H9 (cell line): ENCODE measurements around the gene GLB1L2. TPM values are rescaled to one million over a fixed set of nuclear protein-coding genes. Genes with fewer than 3 reads are reported as not detected.

ENCODE experiments used
- DNase-seq: peaks from one replicate; pipeline ENCODE4 v3.0.0-alpha.2; 2017
- H2AFZ ChIP-seq: one replicate; pipeline ENCODE4 v1.6.1; 2013; ENCODE audit warnings: mild to moderate bottlenecking, low read length, control low read depth, moderate library complexity
- H2AK5ac ChIP-seq: 2 replicates; pipeline ENCODE4 v1.6.1; 2013; ENCODE audit warnings: low read length, control low read depth, mixed read lengths; ENCODE audit not compliant: insufficient read length
- H2BK120ac ChIP-seq: one replicate; pipeline ENCODE4 v1.6.1; 2013; ENCODE audit warnings: low read depth, mild to moderate bottlenecking, low read length, control low read depth, inconsistent platforms; ENCODE audit not compliant: poor library complexity, severe bottlenecking
- H2BK12ac ChIP-seq: 2 replicates; pipeline ENCODE4 v1.6.1; 2013; ENCODE audit warnings: low read length, control low read depth, mixed read lengths, low read depth; ENCODE audit not compliant: insufficient read length
- H2BK15ac ChIP-seq: 2 replicates; pipeline ENCODE4 v1.6.1; 2013; ENCODE audit warnings: low read depth, low read length, control low read depth
- H2BK20ac ChIP-seq: one replicate; pipeline ENCODE4 v1.6.1; 2013; ENCODE audit warnings: low read depth, mild to moderate bottlenecking, low read length, control low read depth, inconsistent platforms; ENCODE audit not compliant: poor library complexity, severe bottlenecking
- H2BK5ac ChIP-seq: 2 replicates; pipeline ENCODE4 v1.6.1; 2013; ENCODE audit warnings: low read length, control low read depth, mixed read lengths; ENCODE audit not compliant: insufficient read length
- H3K14ac ChIP-seq: 2 replicates; pipeline ENCODE4 v1.6.1; 2013; ENCODE audit warnings: low read length, control low read depth; ENCODE audit not compliant: insufficient read depth
- H3K18ac ChIP-seq: 2 replicates; pipeline ENCODE4 v1.6.1; 2013; ENCODE audit warnings: low read depth, mild to moderate bottlenecking, mixed read lengths, low read length, control low read depth; ENCODE audit not compliant: insufficient read length
- H3K23ac ChIP-seq: 2 replicates; pipeline ENCODE4 v1.6.1; 2013; ENCODE audit warnings: low read length, control low read depth, mixed read lengths, low read depth; ENCODE audit not compliant: insufficient read length
- H3K23me2 ChIP-seq: 2 replicates; pipeline ENCODE4 v1.6.1; 2013; ENCODE audit warnings: low read depth, mild to moderate bottlenecking, mixed read lengths, low read length, control low read depth; ENCODE audit not compliant: insufficient read length, poor library complexity, severe bottlenecking
- H3K27ac ChIP-seq: 2 replicates; pipeline ENCODE4 v1.5.1; 2013; ENCODE audit warnings: low read length, control low read depth, mixed read lengths, low read depth; ENCODE audit not compliant: insufficient read length
- H3K27me3 ChIP-seq: 2 replicates; pipeline ENCODE4 v1.6.1; 2013; ENCODE audit warnings: low read length, control low read depth, inconsistent platforms; ENCODE audit not compliant: insufficient read depth
- H3K4ac ChIP-seq: 2 replicates; pipeline ENCODE4 v1.6.1; 2013; ENCODE audit warnings: low read depth, mild to moderate bottlenecking, control low read depth, inconsistent platforms, low read length, moderate library complexity
- H3K4me1 ChIP-seq: 2 replicates; pipeline ENCODE4 v1.6.1; 2013; ENCODE audit warnings: low read length, control low read depth, inconsistent platforms; ENCODE audit not compliant: insufficient read depth
- H3K4me2 ChIP-seq: 2 replicates; pipeline ENCODE4 v1.6.1; 2013; ENCODE audit warnings: low read length, control low read depth, mixed read lengths; ENCODE audit not compliant: insufficient read length, insufficient read depth
- H3K56ac ChIP-seq: 2 replicates; pipeline ENCODE4 v1.6.1; 2013; ENCODE audit warnings: low read depth, mild to moderate bottlenecking, mixed read lengths, low read length, control low read depth; ENCODE audit not compliant: insufficient read length
- H3K79me1 ChIP-seq: 2 replicates; pipeline ENCODE4 v1.6.1; 2013; ENCODE audit warnings: low read depth, mild to moderate bottlenecking, moderate library complexity, low read length, control low read depth, inconsistent platforms; ENCODE audit not compliant: insufficient read depth, poor library complexity, severe bottlenecking
- H3K79me2 ChIP-seq: 2 replicates; pipeline ENCODE4 v1.6.1; 2013; ENCODE audit warnings: low read length, control low read depth, inconsistent platforms; ENCODE audit not compliant: insufficient read depth
- H3K9ac ChIP-seq: 2 replicates; pipeline ENCODE4 v1.6.1; 2013; ENCODE audit warnings: low read length, control low read depth, mixed read lengths; ENCODE audit not compliant: insufficient read length; ENCODE audit errors: extremely low read depth
- H3K9me3 ChIP-seq: one replicate; pipeline ENCODE4 v1.6.1; 2013; ENCODE audit warnings: low read depth, low read length, inconsistent platforms; ENCODE audit not compliant: control insufficient read depth
- H3T11ph ChIP-seq: one replicate; pipeline ENCODE4 v1.6.1; 2013; ENCODE audit warnings: mild to moderate bottlenecking, low read length, control low read depth, inconsistent platforms
- H4K20me1 ChIP-seq: one replicate; pipeline ENCODE4 v1.6.1; 2013; ENCODE audit not compliant: control insufficient read depth, insufficient read length, insufficient read depth
- H4K5ac ChIP-seq: 2 replicates; pipeline ENCODE4 v1.6.1; 2013; ENCODE audit warnings: low read depth, mild to moderate bottlenecking, mixed read lengths, low read length, control low read depth; ENCODE audit not compliant: insufficient read length
- H4K8ac ChIP-seq: replicated peaks from 2 replicates; pipeline ENCODE4 v1.6.1; 2013; ENCODE audit warnings: low read length, control low read depth, mixed read lengths, low read depth; ENCODE audit not compliant: insufficient read length
- H4K91ac ChIP-seq: 2 replicates; pipeline ENCODE4 v1.6.1; 2013; ENCODE audit warnings: low read depth, mild to moderate bottlenecking, moderate library complexity, mixed read lengths, low read length, control low read depth; ENCODE audit not compliant: insufficient read length
- H3K27ac Mint-ChIP-seq, 3 experiments: 2 replicates in 2 of 3; 3 replicates in 1 of 3; pipeline ENCODE4 v1.8.0; 2020 to 2021; ENCODE audit warnings: mixed read lengths in 3 of 3, mild to moderate bottlenecking in 1 of 3, moderate library complexity in 1 of 3
- H3K27me3 Mint-ChIP-seq: 2 replicates; pipeline ENCODE4 v1.8.0; 2021; ENCODE audit warnings: low read depth, mild to moderate bottlenecking, moderate library complexity, mixed read lengths
- H3K36me3 Mint-ChIP-seq, 3 experiments: 2 replicates in 2 of 3; 3 replicates in 1 of 3; pipeline ENCODE4 v1.8.0; 2020 to 2021; ENCODE audit warnings: low read depth in 3 of 3, mixed read lengths in 3 of 3; ENCODE audit not compliant: insufficient read depth in 1 of 3
- H3K4me1 Mint-ChIP-seq, 2 experiments: 2 replicates each; pipeline ENCODE4 v1.8.0; 2020; ENCODE audit warnings: mixed read lengths in 2 of 2
- H3K4me3 Mint-ChIP-seq, 2 experiments: 2 replicates in 1 of 2; 3 replicates in 1 of 2; pipeline ENCODE4 v1.8.0; 2020 to 2021; ENCODE audit warnings: mild to moderate bottlenecking in 2 of 2, mixed read lengths in 2 of 2, moderate library complexity in 1 of 2
- H3K9me3 Mint-ChIP-seq, 2 experiments: 2 replicates in 1 of 2; 3 replicates in 1 of 2; pipeline ENCODE4 v1.8.0; 2020; ENCODE audit warnings: mild to moderate bottlenecking in 2 of 2, mixed read lengths in 2 of 2, moderate library complexity in 1 of 2
- WGBS: extraction: QIAGEN DNeasy Blood & Tissue Kit; methylation state at CpG from one replicate; pipeline ENCODE4 v1.1.7; 2013; ENCODE audit warnings: missing lambda C conversion rate, low lambda C conversion rate, mixed read lengths; ENCODE audit not compliant: insufficient read length; ENCODE audit errors: extremely low coverage; 5-methylcytosine and 5-hydroxymethylcytosine counted together
- total RNA-seq: library from RNA; stranded (reverse); gene quantifications from 2 replicates; pipeline ENCODE4 v1.2.1, GENCODE V29; 2021
- TF ChIP-seq, protein P1 (sequence below): fragments of 200-600 bp; sonication (generic); conservative IDR thresholded peaks from 3 replicates; pipeline ENCODE4 v1.8.0; 2021; ENCODE audit warnings: antibody characterized with exemption, mild to moderate bottlenecking

Gene GLB1L2
- total RNA-seq, 1 experiment from 2014 or later, result 2.4 TPM

DNA sequence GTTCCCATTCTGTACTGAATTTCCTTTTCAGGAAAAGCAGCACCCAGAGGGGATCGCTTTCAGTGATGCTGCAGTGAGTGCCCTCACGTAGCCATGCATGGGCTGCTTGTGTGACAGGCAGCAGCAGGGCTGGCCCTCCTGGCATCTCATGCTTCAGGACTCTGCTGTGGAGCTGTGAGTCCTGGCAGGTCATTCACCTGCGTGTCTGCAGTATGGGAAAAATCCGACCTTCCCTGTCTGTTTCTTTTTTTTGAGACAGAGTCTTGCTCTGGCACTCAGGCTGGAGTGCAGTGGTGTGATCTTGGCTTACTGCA, 13.4 kb downstream of the GLB1L2 start:
- H4K91ac ChIP-seq, result no peak overlapping the region
- H3K27ac ChIP-seq, result no peak overlapping the region
- TF ChIP-seq, protein P1, sequence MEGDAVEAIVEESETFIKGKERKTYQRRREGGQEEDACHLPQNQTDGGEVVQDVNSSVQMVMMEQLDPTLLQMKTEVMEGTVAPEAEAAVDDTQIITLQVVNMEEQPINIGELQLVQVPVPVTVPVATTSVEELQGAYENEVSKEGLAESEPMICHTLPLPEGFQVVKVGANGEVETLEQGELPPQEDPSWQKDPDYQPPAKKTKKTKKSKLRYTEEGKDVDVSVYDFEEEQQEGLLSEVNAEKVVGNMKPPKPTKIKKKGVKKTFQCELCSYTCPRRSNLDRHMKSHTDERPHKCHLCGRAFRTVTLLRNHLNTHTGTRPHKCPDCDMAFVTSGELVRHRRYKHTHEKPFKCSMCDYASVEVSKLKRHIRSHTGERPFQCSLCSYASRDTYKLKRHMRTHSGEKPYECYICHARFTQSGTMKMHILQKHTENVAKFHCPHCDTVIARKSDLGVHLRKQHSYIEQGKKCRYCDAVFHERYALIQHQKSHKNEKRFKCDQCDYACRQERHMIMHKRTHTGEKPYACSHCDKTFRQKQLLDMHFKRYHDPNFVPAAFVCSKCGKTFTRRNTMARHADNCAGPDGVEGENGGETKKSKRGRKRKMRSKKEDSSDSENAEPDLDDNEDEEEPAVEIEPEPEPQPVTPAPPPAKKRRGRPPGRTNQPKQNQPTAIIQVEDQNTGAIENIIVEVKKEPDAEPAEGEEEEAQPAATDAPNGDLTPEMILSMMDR, result no peak
- H2BK20ac ChIP-seq, result no peak overlapping the region
- 0 out of 7 replicates have a peak overlapping the region, but pooled peaks of 1 of the 3 experiments have one; percentile 36 for H3K27ac Mint-ChIP-seq
- H4K5ac ChIP-seq, result no peak overlapping the region
- no peaks in the 10 kb centered on the region for H4K20me1 ChIP-seq
- H3K23me2 ChIP-seq, result no peaks in the 10 kb centered on the region
- no peaks in the 10 kb centered on the region for H3K79me1 ChIP-seq
- H3K9me3 ChIP-seq, result no peaks in the 10 kb centered on the region
- H3K4me1 ChIP-seq, result peaks cover 7% of the 10 kb centered on the region; the same call in 1 of the 2 replicates
- no peak overlapping the region for H3T11ph ChIP-seq
- H2AK5ac ChIP-seq, result no peak overlapping the region
- no peak overlapping the region for H2BK5ac ChIP-seq
- H2AFZ ChIP-seq, result no peak overlapping the region
- no peaks in the 10 kb centered on the region for H3K79me2 ChIP-seq
- no peak overlapping the region for H2BK120ac ChIP-seq
- no peaks in the 10 kb centered on the region; a peak in 1 of 7 replicates for H3K36me3 Mint-ChIP-seq
- WGBS, result no CpG with 5 or more reads among the region's 4 CpGs
- peaks cover 9 to 12% of the 10 kb centered on the region in 2 experiments for H3K4me1 Mint-ChIP-seq
- H4K8ac ChIP-seq, result no peak overlapping the region
- H3K14ac ChIP-seq, result no peak overlapping the region
- H3K4me3 Mint-ChIP-seq, result no peak overlapping the region
- no peaks in the 10 kb centered on the region for H3K27me3 ChIP-seq
- H3K4ac ChIP-seq, result no peak overlapping the region
- no peak overlapping the region for H3K18ac ChIP-seq
- no peak overlapping the region for H2BK12ac ChIP-seq
- peaks cover 9% of the 10 kb centered on the region for H3K27me3 Mint-ChIP-seq
- H3K23ac ChIP-seq, result no peak overlapping the region
- no peak for DNase-seq
- no peak overlapping the region for H3K56ac ChIP-seq
- H3K4me2 ChIP-seq, result no peak overlapping the region
- no peaks in the 10 kb centered on the region for H3K9me3 Mint-ChIP-seq
- H2BK15ac ChIP-seq, result no peak overlapping the region
- no peak overlapping the region for H3K9ac ChIP-seq
